ENCODE results near the gene DCP1A.

The DCP1A gene

GRCh38 chr3:53243785-53244184 lies 103.6 kb downstream of the DCP1A start:
- DNase-seq (ENCODE audit: low spot score): no peak

DNA sequence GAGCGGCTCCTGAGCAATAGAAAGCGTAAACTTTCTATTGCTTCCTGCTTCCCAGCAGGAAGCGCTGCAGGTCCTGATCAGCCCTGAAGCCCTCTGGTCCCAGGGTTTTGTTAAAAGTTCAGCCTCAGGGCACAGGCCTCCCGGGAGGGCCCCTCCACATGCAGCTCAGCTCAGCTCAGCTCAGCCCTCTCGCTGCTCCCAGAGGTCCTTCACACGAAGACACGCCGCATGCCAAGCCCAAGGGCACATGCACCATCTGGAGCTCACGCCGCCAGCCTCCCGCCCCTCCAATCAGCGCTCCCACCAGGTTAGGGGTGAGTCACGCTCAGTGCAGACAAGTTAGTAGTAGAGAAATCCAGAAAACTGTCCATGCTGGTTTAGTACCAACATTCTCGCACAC lies 104.2 kb downstream of the DCP1A start:
- no peak for DNase-seq (ENCODE audit: low spot score)

DNA sequence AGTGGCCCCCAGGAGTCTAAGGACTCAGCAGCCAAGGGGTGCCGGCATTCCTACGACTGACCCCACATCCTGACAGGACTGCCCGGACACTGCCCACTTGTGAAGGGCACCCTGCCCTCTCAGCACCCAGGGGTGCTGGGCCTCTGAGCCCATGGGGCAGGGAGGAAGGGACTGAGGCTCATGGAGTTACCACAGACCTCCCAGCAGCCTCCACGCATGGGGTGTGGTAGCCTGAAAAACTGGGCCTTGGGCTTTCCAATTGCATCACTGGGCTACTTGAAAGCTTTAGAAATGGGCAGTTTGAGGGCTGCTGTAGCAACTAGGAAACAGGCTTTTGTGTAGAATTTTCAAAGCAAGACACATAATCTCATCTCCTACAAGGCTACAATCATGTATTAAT lies 104.7 kb downstream of the DCP1A start:
- DNase-seq (ENCODE audit: low spot score): no peak

DNA sequence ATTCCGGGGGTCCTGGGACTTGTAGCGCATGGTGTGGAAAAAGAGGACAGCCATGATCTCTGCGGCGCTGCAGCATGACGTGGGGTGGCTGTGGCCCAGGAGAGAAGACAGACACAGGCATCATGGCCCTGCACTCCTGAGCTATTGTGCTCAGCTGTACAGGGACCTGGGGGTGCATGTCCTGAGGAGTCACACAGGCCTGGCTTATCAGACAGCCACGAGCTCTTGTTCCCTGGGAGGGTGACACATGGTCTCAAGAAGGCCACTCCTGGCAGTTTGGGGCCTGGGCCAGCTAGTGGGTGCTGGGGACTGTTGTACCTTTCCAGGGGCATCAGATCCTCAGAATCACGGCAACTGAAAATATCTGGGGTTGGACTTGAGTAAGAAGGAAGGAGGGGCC lies 105.2 kb downstream of the DCP1A start:
- no peak for DNase-seq (ENCODE audit: low spot score)

- DNase-seq (ENCODE audit: low spot score): no peak
These were observed 106.1 kb downstream of the DCP1A start for GRCh38 chr3:53240989-53241972.

GRCh38 chr3:53239800-53240199 lies 107.5 kb downstream of the DCP1A start:
- no peak for DNase-seq (ENCODE audit: low spot score)

DNA sequence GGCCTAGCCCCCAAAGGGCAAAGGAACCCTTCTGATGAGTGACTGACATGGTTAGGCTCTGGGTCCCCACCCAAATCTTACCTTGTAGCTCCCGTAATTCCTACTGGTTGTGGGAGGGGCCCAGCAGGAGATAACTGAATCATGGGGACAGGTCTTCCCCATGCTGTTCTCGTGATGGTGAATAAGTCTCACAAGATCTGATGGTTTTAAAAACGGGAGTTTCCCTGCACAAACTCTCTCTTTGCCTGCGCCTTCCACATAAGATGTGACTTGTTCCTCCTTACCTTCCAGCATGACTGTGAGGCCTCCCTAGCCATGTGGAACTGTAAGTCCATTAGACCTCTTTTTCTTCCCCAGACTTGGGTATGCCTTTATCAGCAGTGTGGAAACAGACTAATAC lies 108.5 kb downstream of the DCP1A start:
- DNase-seq (ENCODE audit: low spot score): no peak

GRCh38 chr3:53238051-53238850 lies 109.1 kb downstream of the DCP1A start:
- DNase-seq (ENCODE audit: low spot score): no peak

GRCh38 chr3:53236112-53236841 lies 111.1 kb downstream of the DCP1A start:
- DNase-seq (ENCODE audit: low spot score): no peak

DNA sequence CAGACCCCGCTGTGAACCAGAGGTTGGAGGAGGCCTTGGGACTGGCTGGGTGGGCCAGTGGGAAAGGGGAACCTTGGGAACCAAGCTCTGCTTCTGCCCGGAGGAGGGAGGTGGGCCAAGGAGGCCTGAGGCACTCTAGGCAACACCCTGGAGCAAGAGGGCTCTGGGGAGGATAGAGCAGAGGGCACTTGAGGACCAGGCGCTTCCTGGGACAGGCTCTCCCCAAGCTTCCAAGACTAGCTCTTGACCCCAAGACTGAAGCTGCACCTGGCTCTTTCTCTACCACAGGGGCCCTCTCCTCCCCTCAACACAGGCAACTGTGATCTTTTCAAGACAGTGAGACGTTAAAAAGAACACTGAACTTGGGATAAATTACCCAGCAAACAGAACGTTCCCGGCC lies 111.8 kb downstream of the DCP1A start:
- DNase-seq (ENCODE audit: low spot score): no peak

- DNase-seq (ENCODE audit: low spot score): no peak
These were observed 112.5 kb downstream of the DCP1A start for GRCh38 chr3:53234841-53235232.

- DNase-seq (ENCODE audit: low spot score): no peak
These were observed 113.1 kb downstream of the DCP1A start for GRCh38 chr3:53234130-53234840.
